HG03575 (cell line): Measurements from ENCODE around the gene MAP4K3.
"Not testable (repeated sequence)": the region's sequence is repeated elsewhere in the genome, so short reads cannot be mapped to it uniquely, and the experiment has no call there.

Source experiments
- ATAC-seq: cut with Tn5 transposase; IDR thresholded peaks from one replicate; pipeline ENCODE4 v1.9.1; 2021; ENCODE audit not compliant: unreplicated experiment, insufficient number of reproducible peaks, low FRiP score; ENCODE audit errors: extremely low read depth

Gene MAP4K3

DNA sequence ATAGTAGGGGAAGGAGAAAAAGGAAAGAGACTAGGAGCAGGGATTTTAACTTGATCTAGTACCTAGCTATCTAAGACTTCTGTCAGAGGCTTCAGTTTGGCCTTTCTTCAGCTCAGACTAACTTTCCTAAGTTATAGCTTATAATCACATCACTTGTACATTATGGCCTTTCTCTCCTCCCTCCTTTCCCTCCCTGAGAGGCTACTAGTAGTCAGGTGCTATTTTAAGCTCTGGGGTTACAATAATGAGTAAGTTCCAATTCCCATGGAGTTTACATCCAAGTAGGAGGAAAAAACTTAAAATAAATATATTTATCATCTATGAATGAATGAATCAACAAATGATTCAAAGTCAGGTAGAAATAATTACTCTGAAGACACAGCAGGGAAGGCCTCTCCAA, 102.6 kb downstream of the MAP4K3 start:
- ATAC-seq = no peak

DNA sequence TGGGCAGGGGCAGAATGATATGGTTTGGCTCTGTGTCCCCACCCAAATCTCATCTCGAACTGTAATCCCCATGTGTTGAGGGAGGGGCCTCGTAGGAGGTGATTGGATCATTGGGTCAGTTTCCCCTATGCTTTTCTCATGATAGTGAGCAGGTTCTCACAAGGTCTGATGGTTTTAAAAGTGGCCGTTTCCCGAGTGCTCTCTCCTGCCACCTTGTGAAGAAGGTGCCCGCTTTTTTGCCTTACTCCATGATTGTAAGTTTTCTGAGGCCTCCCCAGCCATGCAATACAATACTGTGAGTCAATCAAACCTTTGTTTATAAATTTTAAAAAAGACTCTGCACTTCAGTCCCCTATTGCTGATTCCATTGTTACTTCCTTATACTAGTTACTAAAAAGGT, 110.4 kb downstream of the MAP4K3 start:
- no peak for ATAC-seq

DNA sequence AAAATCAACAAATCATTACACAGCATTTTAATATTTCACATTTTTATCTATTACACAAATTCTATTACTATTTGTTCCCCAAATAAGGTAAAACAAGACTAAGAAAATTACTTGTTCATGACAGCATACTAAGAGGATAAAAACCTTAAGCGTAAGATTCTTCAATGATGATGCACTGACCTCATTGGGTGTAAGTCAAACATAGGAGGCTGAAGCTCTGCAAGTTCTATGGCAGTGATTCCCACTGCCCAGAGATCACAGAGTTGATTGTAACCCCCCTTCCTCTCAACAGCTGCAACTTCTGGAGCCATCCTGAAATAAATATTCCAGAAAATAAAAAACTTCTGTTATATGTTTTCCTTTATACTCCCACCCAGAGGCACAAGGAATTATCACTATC, 111.1 kb downstream of the MAP4K3 start:
- ATAC-seq = no peak

DNA sequence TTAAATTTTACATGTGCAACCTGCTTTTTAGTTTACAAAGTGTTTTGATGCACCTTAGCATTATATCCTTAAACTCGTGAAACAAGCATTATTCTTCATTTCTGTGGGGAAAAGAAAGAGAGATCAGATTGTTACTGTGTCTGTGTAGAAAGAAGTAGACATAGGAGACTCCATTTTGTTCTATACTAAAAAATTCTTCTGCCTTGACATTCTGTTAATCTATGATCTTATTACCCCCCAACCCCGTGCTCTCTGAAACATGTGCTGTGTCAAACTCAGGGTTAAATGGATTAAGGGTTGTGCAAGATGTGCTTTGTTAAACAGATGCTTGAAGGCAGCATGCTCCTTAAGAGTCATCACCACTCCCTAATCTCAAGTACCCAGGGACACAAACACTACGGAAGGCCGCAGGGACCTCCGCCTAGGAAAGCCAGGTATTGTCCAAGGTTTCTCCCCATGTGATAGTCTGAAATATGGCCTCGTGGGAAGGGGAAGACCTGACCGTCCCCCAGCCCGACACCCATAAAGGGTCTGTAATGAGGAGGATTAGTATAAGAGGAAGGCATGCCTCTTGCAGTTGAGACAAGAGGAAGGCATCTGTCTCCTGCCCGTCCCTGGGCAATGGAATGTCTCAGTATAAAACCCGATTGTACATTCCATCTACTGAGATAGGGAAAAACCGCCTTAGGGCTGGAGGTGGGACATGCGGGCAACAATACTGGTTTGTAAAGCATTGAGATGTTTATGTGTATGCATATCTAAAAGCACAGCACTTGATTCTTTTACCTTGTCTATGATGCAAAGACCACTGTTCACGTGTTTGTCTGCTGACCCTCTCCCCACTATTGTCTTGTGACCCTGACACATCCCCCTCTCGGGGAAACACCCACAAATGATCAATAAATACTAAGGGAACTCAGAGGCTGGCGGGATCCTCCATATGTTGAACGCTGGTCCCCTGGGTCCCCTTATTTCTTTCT, 115.7 kb downstream of the MAP4K3 start:
- not testable (repeated sequence) for ATAC-seq

DNA sequence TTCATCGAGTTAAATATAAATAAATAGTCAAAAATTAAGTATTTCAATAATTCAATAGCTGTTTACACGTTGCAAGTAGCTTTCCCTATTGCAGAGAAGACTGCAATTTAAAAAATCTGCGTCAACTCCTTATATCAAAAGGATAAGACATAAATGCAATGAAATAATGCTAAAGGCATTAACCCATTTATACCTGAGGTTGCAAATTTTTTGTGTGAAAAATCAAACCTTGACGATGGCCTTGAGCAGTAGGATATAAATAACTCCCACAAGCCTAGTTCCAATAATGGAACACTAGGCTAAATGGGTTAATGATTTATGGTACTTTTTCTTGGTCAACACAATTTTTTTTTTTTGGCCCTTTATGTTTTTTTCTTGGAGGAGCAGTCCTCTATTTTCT, 116.9 kb downstream of the MAP4K3 start:
- ATAC-seq = no peak

DNA sequence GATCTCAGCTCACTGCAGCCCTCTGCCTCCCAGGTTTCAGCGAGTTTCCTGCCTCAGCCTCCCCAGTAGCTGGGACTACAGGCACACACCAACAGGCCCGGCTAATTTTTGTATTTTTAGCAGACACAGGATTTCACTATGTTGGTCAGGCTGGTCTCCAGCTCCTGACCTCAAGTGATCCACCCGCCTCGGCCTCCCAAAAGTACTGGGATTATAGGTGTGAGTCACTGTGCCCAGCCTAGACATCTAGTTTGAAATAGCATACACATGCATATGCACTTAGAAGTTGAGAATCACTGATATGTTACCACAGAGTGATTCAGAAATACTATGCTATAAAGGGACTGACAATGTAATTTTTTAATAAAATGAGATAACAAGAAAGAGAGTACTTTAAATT, 123.5 kb downstream of the MAP4K3 start:
- ATAC-seq = no peak

DNA sequence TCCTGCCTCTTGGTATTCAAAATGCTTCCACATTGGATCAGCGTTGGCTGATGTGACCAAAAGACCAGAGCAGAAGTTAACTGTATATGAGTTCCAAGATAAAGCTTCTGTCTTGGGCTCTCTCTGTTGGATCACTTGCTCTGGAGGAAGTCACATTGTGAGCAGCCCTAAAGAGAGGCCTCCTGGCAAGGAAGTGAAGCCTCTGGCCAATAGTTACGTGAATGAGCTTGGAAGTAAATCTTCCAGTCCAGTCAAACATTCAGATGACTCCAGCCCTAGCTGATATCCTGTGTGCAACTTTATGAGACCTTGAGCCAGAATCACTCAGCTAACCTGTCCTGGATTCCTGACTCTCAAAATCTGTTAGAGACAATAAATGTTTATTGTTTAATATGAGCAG, 125.6 kb downstream of the MAP4K3 start:
- ATAC-seq = no peak

DNA sequence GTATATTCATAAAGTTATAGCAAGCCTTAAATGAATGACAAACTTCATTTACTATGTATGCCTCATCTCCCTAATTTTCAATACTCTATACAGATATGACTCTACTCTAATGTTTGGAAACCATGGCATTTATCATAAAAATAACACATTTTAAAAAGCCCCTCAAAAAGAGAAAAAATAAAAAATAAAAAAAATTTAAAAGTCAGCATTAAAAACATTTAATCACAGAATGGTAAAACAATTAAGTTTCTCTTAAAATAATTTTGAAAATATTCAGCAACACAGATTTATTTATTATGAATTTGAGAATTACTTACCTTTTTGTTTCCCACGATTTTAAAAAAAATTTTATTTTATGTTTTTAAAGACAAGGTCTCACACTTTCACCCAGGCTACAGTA, 128.3 kb downstream of the MAP4K3 start:
- no peak for ATAC-seq

DNA sequence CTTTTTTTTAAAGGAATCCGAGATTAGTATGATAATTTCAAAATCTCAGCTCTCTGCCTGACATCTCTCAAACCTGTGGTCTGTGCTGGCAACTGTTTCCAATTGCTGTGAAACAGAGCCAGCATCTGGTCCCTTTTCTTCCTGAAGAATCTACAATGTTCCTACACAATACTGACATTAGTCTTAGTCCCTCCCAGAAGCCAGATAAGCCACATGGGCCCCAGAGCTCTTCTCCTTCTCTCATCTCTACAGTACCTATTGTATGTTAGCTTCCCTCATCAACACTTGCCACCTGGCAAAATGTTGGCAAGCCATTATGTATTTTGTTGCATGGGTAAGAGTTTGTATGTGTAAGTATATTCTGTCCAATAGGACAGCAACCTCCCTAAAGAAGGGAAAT, 130.5 kb downstream of the MAP4K3 start:
- ATAC-seq = no peak

DNA sequence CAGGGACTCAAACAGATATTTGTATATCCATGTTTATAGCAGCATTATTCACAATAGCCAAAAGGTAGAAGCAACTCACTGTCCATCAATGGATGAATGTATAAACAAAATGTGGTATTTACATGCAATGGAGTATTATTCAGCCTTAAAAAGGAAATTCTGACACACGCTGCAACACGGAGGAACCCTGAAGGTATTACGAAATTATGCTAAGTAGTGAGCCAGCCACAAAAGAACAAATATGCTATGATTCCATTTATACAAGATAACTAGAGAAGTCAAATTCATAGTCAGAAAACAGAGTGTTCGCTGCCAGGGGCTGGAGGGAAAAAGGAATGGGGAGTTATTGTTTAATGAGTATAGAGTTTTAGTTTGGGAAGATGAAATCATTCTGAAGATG, 132.4 kb downstream of the MAP4K3 start:
- ATAC-seq = no peak

DNA sequence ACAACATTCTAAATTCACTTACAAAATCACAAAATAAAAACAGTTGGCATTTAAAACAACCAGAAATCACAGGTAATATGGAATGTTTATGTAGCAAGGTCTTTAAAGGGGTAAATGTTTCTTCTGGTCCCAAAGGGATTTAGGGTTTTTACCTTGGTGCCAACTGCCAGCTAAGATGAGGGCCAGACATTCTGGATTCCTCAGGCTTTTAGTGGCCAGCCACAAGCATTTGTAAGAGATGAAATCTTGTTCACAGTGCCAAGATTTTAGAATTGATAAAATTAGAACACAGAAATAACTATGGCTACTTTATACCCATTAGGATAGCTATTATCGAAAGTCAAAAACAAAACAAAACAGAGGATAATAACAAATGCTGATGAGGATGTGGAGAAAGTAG, 132.9 kb downstream of the MAP4K3 start:
- ATAC-seq = no peak

DNA sequence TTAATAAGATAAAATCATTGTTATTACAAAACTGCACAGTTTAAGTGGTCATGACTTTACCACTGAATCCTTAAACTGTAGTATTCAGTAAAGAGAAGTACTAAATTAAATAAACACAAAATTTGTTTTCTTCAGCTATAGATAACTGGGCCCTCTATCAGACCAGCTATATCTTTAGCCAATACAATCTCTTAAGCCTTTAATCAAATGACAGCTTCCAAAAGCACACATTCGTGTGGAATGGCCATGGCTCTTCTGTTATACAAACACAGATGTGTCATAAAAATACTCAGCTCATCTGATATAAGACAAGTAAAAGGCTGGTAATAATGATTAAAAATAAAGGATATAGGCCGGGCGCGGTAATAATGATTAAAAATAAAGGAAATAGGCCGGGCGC, 135.7 kb downstream of the MAP4K3 start:
- ATAC-seq = no peak

DNA sequence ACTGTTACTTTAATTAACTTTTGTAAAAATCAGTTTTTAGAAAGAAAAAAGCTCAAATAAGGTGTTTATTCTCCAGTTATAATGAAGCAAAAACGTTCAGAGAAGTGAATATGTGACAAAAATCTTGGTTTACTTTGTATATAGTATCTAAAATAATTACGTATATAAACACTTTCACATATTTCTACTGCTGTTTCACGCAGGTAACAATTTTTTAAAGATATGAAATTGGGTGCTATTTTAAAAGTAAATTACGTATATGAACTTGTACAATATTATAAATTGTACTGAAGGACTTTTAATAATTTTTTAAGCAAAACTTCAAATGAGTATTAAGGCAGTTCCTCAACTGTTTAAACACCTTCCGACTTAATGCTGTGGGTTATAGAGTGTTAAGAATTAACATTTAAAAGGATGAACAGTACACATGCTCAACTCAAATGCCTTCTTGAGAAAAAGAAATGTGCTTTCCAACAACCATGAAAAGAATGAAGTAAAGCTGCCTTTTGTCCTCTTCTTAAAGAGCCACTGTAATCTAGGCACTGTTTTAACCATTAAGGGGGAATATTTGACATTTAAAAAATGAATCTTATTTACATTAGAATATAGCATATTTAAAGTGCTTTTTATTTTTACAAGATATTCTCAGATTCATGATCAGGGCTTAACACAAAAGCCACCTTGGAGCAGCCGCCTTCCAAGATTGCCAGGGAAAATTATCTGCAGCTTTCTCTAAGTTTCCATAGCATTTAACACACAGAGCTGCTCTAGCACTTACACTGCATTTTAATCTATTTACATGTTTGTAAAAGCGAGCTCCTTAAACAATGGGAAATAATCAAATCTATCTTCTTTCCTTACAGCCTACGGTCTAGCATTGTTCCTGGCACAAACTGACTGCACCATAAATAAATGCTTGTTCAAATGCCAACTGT, 136.8 kb downstream of the MAP4K3 start:
- ATAC-seq = no peak

DNA sequence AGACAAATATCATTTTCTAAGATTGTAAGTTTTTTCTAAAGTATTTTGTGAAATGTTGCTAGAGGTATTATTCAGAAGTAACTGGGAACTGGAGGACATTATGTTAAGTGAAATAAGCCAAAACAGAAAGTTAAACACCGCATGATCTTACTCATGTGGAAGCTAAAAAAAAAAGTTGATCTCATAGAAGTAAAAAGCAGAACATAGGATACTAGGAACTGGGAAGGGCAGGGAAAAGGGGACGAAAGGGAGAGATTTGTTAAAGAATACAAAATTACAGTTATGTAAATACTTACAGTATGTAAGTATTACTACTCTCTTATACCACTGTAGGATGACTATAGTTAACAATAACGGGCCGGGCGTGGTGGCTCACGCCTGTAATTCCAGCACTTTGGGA, 146.7 kb downstream of the MAP4K3 start:
- ATAC-seq = no peak

DNA sequence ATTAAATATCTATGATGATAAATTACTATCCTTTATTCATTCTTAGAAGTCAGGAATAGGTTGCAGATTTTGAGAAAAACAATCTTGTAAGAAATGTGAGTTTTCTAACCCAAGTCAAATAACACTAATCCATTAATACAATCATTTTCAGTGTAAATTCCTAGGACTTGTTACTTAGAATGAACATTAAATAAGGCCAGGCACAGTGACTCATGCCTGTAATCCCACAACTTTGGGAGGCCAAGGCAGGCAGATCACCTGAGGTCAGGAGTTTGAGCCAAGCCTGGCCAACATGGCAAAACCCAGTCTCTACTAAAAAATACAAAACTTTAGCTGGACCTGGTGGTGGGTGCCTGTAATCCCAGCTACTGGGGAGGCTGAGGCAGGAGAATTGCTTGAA, 147.5 kb downstream of the MAP4K3 start:
- no peak for ATAC-seq

DNA sequence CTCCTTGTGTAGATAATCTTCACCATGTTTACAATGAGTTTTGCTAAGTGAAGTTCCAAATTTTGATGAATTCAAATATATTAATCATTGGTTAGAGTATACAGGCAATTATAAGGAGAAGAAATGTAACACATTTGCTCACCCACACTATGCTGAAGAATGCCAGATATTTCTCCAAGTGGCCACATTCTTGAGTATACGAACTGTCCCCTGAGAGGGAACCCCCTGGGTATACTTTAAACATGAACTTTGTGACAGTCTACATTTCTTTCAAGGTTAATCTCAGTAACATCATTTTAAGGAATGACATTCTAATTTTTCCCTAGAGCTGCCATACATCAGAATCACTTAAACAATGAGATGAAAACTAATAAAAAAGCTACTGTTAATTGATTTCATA, 153.5 kb downstream of the MAP4K3 start:
- ATAC-seq = no peak

DNA sequence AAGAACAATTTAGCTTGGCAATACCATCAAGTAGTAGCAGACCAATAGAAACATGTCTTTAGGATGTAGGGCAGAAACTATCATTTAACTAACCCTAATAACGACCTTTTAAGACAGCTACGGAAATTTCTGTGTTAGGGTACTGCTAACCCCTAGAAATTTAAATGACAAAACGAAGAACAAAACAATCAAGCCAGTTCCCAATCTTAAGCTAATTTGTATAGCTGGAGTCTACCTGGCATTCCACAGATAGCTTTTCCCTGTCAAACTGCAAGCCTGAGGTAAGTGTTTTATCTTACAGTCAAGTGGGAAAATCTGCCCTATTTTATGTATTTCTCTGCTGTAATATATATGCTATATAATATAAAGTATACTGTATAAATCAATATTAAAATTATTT, 155.7 kb downstream of the MAP4K3 start:
- ATAC-seq = no peak

DNA sequence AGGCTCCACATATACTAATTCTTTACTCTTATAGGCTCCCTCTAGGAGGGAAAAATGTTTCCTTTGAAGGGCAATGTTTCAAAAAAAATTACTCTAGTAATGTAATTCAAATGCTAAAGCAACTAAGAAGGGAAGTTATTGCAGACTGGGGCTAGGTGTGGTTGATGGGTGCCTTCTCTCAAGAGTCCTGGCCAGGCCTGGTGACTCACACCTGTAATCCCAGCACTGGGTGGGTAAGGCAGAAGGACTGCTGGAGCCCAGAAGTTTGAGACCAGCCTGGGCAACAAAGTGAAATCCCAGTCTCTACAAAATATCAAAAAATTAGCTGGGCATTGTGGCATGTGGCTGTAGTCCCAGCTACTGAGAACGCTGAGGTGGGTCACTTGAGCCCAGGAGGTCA, 162.1 kb downstream of the MAP4K3 start:
- ATAC-seq = no peak

DNA sequence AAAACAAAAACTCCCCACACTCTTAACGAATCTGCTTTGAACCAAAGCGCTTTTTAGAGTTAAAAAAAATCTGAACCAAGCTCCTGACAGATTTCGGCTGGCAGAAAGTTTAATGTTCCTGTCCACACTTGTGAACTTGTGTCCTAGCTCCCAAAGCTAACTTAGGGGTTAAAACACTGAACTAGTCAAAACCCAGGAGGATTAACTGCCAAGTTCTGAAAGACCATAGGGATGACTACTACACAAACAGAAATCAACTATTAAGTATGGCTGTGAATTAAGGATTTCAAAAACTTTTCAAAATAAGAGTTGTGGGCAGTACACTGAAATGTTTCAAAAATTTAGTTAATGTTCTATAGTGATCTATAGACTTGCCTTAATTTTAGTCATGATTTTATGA, 167.1 kb downstream of the MAP4K3 start:
- ATAC-seq = no peak

DNA sequence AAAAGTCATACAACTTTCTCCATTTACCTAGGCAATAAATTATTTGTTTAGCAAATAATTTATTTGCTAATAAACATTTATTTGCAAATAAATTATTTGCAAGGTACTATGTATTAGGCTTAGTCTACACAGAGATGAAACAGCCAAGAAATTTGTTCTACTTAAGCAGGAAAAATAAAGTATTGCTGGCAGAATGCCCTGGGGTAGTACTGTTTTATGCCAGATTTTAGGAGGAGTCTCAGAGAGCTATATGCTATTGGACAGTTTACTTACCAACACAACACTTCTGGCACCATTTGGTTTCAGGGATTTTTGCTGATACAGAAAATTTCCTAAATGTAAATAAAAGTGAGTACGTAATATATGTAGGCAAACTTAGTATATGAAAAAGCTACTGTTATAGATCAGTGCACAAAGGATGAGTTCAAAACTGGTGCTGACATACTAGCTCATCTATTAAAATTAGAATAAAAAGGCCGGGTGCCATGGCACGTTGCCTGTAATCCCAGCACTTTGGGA, 170.1 kb downstream of the MAP4K3 start:
- ATAC-seq = no peak
